H1 (cell line): ENCODE measurements around the gene ARHGAP23. TPM values are rescaled to one million over a fixed set of nuclear protein-coding genes. Genes with fewer than 3 reads are reported as not detected.

Experiments
- ASH2L ChIP-seq: fragments of 200-600, 300-600 bp; sonication (generic); IDR thresholded peaks from one replicate; pipeline ENCODE4 v1.7.1; 2017; ENCODE audit warnings: low read length
- BRCA1 ChIP-seq: IDR thresholded peaks from 2 replicates; pipeline ENCODE4 v1.6.1; 2012; ENCODE audit warnings: low read depth, low read length, improper control_type of control experiment
- CBX8 ChIP-seq: fragments of 300-800, 300-1000 bp; sonication (generic); IDR thresholded peaks from 2 replicates; pipeline ENCODE4 v1.7.1; 2016; ENCODE audit warnings: low read depth, low read length, borderline replicate concordance
- CEBPB ChIP-seq: IDR thresholded peaks from 2 replicates; pipeline ENCODE4 v1.6.1; 2012; ENCODE audit warnings: low read depth, low read length
- CHD1 ChIP-seq: IDR thresholded peaks from 2 replicates; pipeline ENCODE4 v1.6.1; 2012; ENCODE audit warnings: low read depth, low read length, improper control_type of control experiment
- CREB1 ChIP-seq: IDR thresholded peaks from 2 replicates; pipeline ENCODE4 v1.6.1; 2012; ENCODE audit warnings: inconsistent platforms
- EGR1 ChIP-seq: IDR thresholded peaks from 2 replicates; pipeline ENCODE4 v1.6.1; 2011; ENCODE audit warnings: low read depth, low read length, borderline replicate concordance
- FOSL1 ChIP-seq: IDR thresholded peaks from 2 replicates; pipeline ENCODE4 v1.6.1; 2011; ENCODE audit warnings: mild to moderate bottlenecking, low read depth, low read length, moderate library complexity; ENCODE audit not compliant: insufficient read depth
- GTF2F1 ChIP-seq: IDR thresholded peaks from 2 replicates; pipeline ENCODE4 v1.6.1; 2012; ENCODE audit warnings: low read depth, low read length, improper control_type of control experiment, borderline replicate concordance
- HDAC2 ChIP-seq, 2 experiments: fragments of 300-600 bp in 1 of 2; sonication (generic) in 1 of 2; IDR thresholded peaks; 2 replicates each; pipeline ENCODE4 v1.6.1; 2011 to 2012; ENCODE audit warnings: low read depth in 2 of 2, low read length in 2 of 2, mild to moderate bottlenecking in 2 of 2, moderate library complexity in 2 of 2, borderline replicate concordance in 1 of 2, inconsistent platforms in 1 of 2
- JUN ChIP-seq: IDR thresholded peaks from 2 replicates; pipeline ENCODE4 v1.6.1; 2011; ENCODE audit warnings: low read depth, mild to moderate bottlenecking, improper control_type of control experiment, low read length
- KDM4A ChIP-seq: IDR thresholded peaks from one replicate; pipeline ENCODE4 v1.7.1; 2012; ENCODE audit warnings: low read depth, mild to moderate bottlenecking, moderate library complexity, low read length, inconsistent platforms; ENCODE audit not compliant: severe bottlenecking
- MAFK ChIP-seq: IDR thresholded peaks from 2 replicates; pipeline ENCODE4 v1.6.1; 2012; ENCODE audit warnings: low read depth, mild to moderate bottlenecking, improper control_type of control experiment, low read length
- NRF1 ChIP-seq: IDR thresholded peaks from 2 replicates; pipeline ENCODE4 v1.6.1; 2011; ENCODE audit warnings: mild to moderate bottlenecking, low read depth, low read length, improper control_type of control experiment
- POLR2AphosphoS5 ChIP-seq: IDR thresholded peaks from 2 replicates; pipeline ENCODE4 v1.6.1; 2011; ENCODE audit warnings: low read depth, low read length
- RFX5 ChIP-seq: IDR thresholded peaks from 2 replicates; pipeline ENCODE4 v1.6.1; 2011; ENCODE audit warnings: low read depth, low read length, improper control_type of control experiment, borderline replicate concordance
- SP4 ChIP-seq: IDR thresholded peaks from 2 replicates; pipeline ENCODE4 v1.6.1; 2012; ENCODE audit warnings: low read length, inconsistent platforms
- SUZ12 ChIP-seq: fragments of 200-600 bp; sonication (generic); IDR thresholded peaks from 2 replicates; pipeline ENCODE4 v1.6.1; 2012; ENCODE audit warnings: mild to moderate bottlenecking, inconsistent platforms, low read length, moderate library complexity, mixed read lengths
- TCF12 ChIP-seq: IDR thresholded peaks from 2 replicates; pipeline ENCODE4 v1.6.1; 2011; ENCODE audit warnings: low read depth, mild to moderate bottlenecking, low read length
- polyA plus RNA-seq, 7 experiments: library from polyadenylated mRNA; depleted of rRNA in 3 of 7; stranded (reverse) in 5 of 7; unstranded in 2 of 7; fragments of >200 nt in 5 of 7; fragments of 200-250 nt in 2 of 7; gene quantifications; 1 replicate in 5 of 7; 2 replicates in 1 of 7; 4 replicates in 1 of 7; pipeline versions ENCODE4 v1.2.1 to v1.2.3, GENCODE V29; 2011 to 2013; ENCODE audit warnings: missing spikeins in 2 of 7, mixed read lengths in 2 of 7
- total RNA-seq: library from RNA; stranded (reverse); fragmentation: NEBNext Ultra II Directional; extraction: Animal tissue kit (Norgen Biotek cat#: 25700); gene quantifications from 2 replicates; pipeline ENCODE4 v1.2.1, GENCODE V29; 2021
- TF ChIP-seq, protein P1 (sequence below): IDR thresholded peaks from 2 replicates; pipeline ENCODE4 v1.6.1; 2012; ENCODE audit warnings: inconsistent platforms
- TF ChIP-seq, protein P2 (sequence below): IDR thresholded peaks from 2 replicates; pipeline ENCODE4 v1.6.1; 2012; ENCODE audit warnings: low read length, inconsistent platforms

The ARHGAP23 gene
- total and polyA plus RNA-seq, 2 of the 8 experiments (the other 6 are each of a cell fraction or from before 2014, with no cell fraction given), result 16.3 to 107 TPM

DNA sequence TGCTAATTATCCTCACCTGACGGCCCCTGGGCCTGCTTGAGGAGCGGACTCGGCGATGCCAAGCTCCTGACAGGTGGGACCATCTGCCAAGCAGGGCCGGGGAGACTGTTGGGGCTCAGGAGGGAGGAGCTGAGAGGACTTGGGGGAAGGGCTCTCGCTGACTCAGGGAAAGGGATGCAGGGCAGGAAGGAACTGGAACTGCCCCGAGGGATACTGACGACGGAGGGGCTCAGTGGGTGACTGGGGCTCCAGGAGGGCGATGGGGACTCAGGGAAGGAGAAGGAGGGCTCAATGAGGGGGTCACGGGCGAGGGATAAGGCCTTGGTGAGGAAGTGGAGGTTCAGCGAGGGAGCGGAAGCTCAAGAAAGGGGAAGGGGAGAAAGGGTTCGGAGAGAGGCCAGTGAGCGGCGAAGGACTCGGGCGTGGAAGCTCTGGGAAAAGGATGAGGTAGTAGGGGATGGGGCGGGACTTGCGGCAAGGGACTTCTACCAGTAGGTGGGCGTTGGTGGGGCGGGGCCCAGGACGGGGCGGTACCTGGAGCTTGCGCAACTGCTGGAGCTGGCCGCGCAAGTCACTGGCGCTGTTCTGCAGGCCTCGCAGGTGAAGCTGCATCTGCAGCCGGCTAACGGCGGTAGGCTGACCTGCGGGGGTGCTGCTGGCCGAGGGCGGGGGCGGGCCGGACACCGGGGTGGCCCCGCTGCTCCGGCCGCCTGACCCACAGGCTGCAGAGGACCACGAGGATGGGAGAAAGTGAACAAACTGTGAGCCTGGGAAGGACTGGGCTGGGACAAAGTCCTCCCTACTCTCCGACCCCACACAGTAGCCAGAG, 131.0 kb downstream of the ARHGAP23 start (continued):
- TF ChIP-seq, protein P1, sequence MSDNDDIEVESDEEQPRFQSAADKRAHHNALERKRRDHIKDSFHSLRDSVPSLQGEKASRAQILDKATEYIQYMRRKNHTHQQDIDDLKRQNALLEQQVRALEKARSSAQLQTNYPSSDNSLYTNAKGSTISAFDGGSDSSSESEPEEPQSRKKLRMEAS, result peak; percentile 36; the same call in 1 of the 2 replicates
- TF ChIP-seq POLR2AphosphoS5 (no peak), ASH2L (peak; percentile 28), SUZ12 (no peak), TCF12 (0 out of 2 replicates have a peak, but pooled peaks have one; percentile 28), GTF2F1 (no peak), HDAC2 (IDR thresholded peaks at IDR 0.05; ENCODE audit: borderline replicate concordance in 1 of 2, low read depth in 2 of 2, low read length in 2 of 2) (peak in 1 of 2 experiments; percentile 17; a peak in 1 of 4 replicates), FOSL1 (no peak), KDM4A (peak; percentile 34), EGR1 (peak; percentile 68), CHD1 (no peak), SP4 (0 out of 2 replicates have a peak, but pooled peaks have one; percentile 63), CREB1 (0 out of 2 replicates have a peak, but pooled peaks have one; percentile 45), JUN (no peak), NRF1 (peak; percentile 43; the same call in 1 of the 2 replicates), CEBPB (peak; percentile 100), MAFK (no peak), RFX5 (no peak), BRCA1 (no peak), CBX8 (no peak)
- TF ChIP-seq, protein P2, sequence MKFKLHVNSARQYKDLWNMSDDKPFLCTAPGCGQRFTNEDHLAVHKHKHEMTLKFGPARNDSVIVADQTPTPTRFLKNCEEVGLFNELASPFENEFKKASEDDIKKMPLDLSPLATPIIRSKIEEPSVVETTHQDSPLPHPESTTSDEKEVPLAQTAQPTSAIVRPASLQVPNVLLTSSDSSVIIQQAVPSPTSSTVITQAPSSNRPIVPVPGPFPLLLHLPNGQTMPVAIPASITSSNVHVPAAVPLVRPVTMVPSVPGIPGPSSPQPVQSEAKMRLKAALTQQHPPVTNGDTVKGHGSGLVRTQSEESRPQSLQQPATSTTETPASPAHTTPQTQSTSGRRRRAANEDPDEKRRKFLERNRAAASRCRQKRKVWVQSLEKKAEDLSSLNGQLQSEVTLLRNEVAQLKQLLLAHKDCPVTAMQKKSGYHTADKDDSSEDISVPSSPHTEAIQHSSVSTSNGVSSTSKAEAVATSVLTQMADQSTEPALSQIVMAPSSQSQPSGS, result no peak
